ENCODE measurements around the gene TCHP.

GRCh38 chr12:109926016-109926415 lies 25.9 kb downstream of the TCHP start:
- TF ChIP-seq CEBPB (IDR thresholded peaks at IDR 0.05; ENCODE audit: borderline replicate concordance, low read depth, low read length) (no peak), ZNF768 (CRISPR knock-in tag; IDR thresholded peaks at IDR 0.05) (no peak), DMTF1 (CRISPR knock-in tag; IDR thresholded peaks at IDR 0.05) (no peak), ZKSCAN8 (CRISPR knock-in tag; IDR thresholded peaks at IDR 0.05; ENCODE audit: borderline replicate concordance) (no peak), YEATS2 (CRISPR knock-in tag; IDR thresholded peaks at IDR 0.05; ENCODE audit: borderline replicate concordance) (no peak), NR3C1 (CRISPR knock-in tag; IDR thresholded peaks at IDR 0.05) (no peak), ARNT (IDR thresholded peaks at IDR 0.05) (no peak), ELK4 (CRISPR knock-in tag; IDR thresholded peaks at IDR 0.05; ENCODE audit: borderline replicate concordance) (no peak), CTCF (CRISPR knock-in tag; IDR thresholded peaks at IDR 0.05) (no peak), ZNF10 (CRISPR knock-in tag; IDR thresholded peaks at IDR 0.05; ENCODE audit: borderline replicate concordance, low read depth) (no peak), TAF15 (IDR thresholded peaks at IDR 0.05; ENCODE audit: low read depth, low read length, poor library complexity, severe bottlenecking) (no peak), FOXK1 (CRISPR knock-in tag; IDR thresholded peaks at IDR 0.05; ENCODE audit: borderline replicate concordance, low read depth) (no peak), MLLT10 (CRISPR knock-in tag; IDR thresholded peaks at IDR 0.05) (no peak), ZNF225 (CRISPR knock-in tag; IDR thresholded peaks at IDR 0.05) (no peak)

Measured in HepG2 (cell line).